Mucosa of rectum (tissue), 2 donors: ENCODE measurements around the gene PSMD14.
"Not testable (repeated sequence)": the region's sequence is repeated elsewhere in the genome, so short reads cannot be mapped to it uniquely, and the experiment has no call there.

Experiments
- H3K27ac ChIP-seq, 2 donors: one replicate each; pipeline ENCODE4 v1.7.0; 2013; ENCODE audit warnings: inconsistent platforms in 2 of 2, low read depth in 2 of 2, low read length in 2 of 2
- H3K27me3 ChIP-seq, 2 donors: one replicate each; pipeline ENCODE4 v1.7.0; 2013; ENCODE audit warnings: low read length in 2 of 2; ENCODE audit not compliant: control insufficient read depth in 2 of 2, insufficient read depth in 2 of 2
- H3K36me3 ChIP-seq, 2 donors: one replicate each; pipeline ENCODE4 v1.7.0; 2013; ENCODE audit warnings: low read length in 2 of 2; ENCODE audit not compliant: control insufficient read depth in 2 of 2, insufficient read depth in 2 of 2
- H3K4me1 ChIP-seq, 2 donors: one replicate each; pipeline ENCODE4 v1.7.0; 2013; ENCODE audit warnings: low read length in 2 of 2, mild to moderate bottlenecking in 1 of 2; ENCODE audit not compliant: control insufficient read depth in 2 of 2, insufficient read depth in 2 of 2
- H3K4me3 ChIP-seq, 2 donors: one replicate each; pipeline ENCODE4 v1.7.0; 2013; ENCODE audit warnings: low read length in 2 of 2
- H3K9ac ChIP-seq, 2 donors: one replicate each; pipeline ENCODE4 v1.7.0; 2013; ENCODE audit warnings: low read length in 2 of 2, low read depth in 1 of 2, mild to moderate bottlenecking in 1 of 2
- H3K9me3 ChIP-seq, 2 donors: one replicate each; pipeline ENCODE4 v1.7.0; 2013; ENCODE audit warnings: low read length in 2 of 2; ENCODE audit not compliant: control insufficient read depth in 2 of 2
- donor health status: healthy.
- donor health status: Normal muscosa, but diverticular disease.

PSMD14 gene

DNA sequence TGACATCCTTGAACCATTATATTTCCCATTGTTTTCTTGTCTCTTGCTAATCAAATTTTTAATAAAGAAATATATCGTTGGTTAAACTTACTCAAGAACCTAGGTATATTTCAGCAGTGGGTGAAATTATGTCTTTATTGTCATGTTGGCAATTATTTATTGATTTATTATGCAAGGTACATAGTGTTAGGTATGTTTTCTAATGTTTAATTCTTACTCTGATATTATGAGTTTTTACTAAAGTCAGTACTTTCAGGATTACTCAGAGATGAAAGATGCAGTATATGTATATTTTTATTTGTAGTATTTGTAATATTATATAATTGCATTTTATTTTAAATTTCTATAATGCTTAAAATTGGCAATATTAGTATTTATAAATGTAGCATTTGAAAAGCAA, 46.9 kb downstream of the PSMD14 start:
- Histone ChIP-seq H3K4me3 (no peak overlapping the region), H3K9ac (no peak overlapping the region), H3K9me3 (no peaks in the 10 kb centered on the region), H3K27ac (no peak overlapping the region), H3K4me1 (peaks cover 0 to 4% of the 10 kb centered on the region in 2 donors), H3K27me3 (no peaks in the 10 kb centered on the region), H3K36me3 (no peaks in the 10 kb centered on the region)

DNA sequence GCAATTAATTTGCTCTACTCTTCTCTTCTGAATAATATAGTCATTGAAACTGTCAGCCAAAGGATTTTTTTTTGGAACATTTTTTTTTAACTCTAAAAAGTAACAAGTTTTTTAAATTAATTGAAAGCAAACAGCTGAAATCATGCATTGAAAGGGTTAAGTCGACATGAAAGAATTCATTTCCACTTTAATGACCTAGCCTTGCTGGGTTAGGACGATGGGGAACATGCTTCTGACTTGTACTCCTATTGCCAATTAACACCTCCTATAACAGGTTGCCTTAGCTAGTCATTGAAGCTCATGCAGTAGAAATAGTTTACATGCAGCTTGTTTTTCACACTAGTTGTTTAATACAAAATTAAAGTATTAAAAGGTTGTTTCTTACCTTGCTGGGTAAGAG, 47.8 kb downstream of the PSMD14 start:
- no peaks in the 10 kb centered on the region for H3K27me3 ChIP-seq
- H3K36me3 ChIP-seq: no peaks in the 10 kb centered on the region
- no peak overlapping the region for H3K4me3 ChIP-seq
- H3K9ac ChIP-seq: no peak overlapping the region
- H3K4me1 ChIP-seq: no peaks in the 10 kb centered on the region
- H3K9me3 ChIP-seq: no peaks in the 10 kb centered on the region
- no peak overlapping the region for H3K27ac ChIP-seq

DNA sequence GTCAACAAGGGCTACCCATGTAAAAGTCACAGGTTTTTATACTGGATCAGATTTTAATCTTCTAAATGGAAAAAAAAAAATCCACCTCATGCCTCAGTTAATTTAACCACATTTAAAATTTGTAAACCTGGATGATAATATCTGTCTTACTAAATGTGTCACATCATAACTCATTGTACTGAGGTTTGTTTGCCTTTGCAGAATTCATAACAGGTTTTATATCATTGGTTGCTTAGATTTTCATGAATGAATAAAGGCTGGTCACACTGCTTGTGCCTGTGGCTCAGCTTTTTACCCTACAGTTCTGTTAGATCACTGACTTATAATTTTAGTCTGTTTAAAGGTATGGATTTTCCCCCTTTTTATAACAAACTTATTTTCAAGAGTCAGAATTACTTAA, 48.9 kb downstream of the PSMD14 start:
- no peak overlapping the region for H3K9ac ChIP-seq
- H3K27ac ChIP-seq: no peak overlapping the region
- H3K9me3 ChIP-seq: no peaks in the 10 kb centered on the region
- H3K4me3 ChIP-seq: no peak overlapping the region
- H3K27me3 ChIP-seq: no peaks in the 10 kb centered on the region
- H3K4me1 ChIP-seq: no peaks in the 10 kb centered on the region
- H3K36me3 ChIP-seq: no peaks in the 10 kb centered on the region

DNA sequence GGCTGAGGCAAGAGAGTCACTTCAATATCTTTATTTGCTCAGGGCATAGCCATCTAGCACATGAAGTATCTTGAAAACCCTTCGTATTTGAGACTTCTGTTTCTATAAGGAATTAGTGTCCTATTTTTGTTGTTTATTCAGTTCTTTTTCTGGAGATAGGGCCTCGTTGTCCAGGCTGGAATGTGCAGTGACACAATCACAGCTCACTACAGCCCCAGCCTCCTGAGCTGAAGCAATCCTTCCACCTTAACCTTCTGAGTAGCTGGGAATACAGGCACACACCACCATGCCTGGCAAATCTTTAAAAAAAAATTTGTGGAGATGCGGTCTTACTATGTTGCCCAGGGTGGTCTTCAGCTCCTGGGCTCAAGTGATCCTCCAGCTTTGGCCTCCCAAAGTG, 50.6 kb downstream of the PSMD14 start:
- H3K4me3 ChIP-seq: no peak overlapping the region
- peaks cover 0 to 4% of the 10 kb centered on the region in 2 donors for H3K9me3 ChIP-seq
- H3K4me1 ChIP-seq: no peaks in the 10 kb centered on the region
- H3K27me3 ChIP-seq: no peaks in the 10 kb centered on the region
- H3K9ac ChIP-seq: no peak overlapping the region
- no peak overlapping the region for H3K27ac ChIP-seq
- H3K36me3 ChIP-seq: no peaks in the 10 kb centered on the region

DNA sequence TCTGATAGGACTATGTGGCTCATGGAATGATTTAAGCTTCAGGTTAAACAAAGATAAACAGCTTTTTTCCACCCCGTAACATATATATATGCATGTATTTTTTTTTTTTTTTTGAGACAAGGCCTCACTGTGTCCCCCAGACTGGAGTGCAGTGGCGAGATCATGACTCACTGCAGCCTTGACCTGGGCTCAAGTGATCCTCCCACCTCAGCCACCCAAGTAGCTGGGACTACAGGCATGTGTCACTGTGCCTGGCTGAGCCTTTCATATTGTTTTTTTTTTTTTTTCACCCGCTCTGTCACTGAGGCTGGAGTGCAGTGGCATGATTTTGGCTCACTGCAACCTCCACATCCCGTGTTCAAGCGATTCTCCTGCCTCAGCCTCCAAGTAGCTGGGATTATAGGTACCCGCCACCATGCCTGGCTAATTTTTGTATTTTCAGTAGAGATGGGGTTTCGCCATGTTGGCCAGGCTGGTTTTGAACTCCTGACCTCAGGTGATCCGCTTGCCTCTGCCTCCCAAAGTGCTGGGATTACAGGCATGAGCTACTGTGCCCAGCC, 52.0 kb downstream of the PSMD14 start:
- not testable (repeated sequence) for H3K9ac ChIP-seq, H3K4me3 ChIP-seq, H3K36me3 ChIP-seq, H3K4me1 ChIP-seq, H3K27ac ChIP-seq, H3K27me3 ChIP-seq, H3K9me3 ChIP-seq

DNA sequence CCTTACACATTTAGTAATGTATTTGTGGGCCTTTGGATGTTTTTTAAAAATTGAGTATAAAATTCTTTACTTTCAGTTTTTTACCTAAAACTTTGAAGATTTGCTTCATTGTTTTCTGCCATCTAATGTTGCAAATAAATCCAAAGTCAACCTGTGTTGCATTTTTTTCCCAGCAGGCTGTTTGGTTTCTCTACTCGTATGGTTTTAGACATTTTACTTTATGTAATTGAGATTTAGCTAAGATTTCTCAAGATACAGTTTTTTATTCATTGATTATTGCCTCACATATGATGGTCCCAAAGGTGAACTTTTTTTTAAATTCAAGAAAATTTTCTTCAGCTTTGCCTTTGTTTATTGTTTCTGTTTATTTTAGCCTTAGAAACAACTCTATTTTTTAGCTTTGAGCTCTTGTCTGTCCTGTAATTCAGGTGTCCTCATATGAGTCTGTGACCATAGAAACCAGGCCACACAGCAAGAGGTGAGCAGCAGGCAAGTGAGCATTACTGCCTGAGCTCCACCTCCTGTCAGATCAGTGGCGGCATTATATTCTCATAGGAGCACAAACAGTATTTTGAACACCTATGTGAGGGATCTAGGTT, 54.4 kb downstream of the PSMD14 start:
- Histone ChIP-seq H3K9me3 (peaks cover 0 to 4% of the 10 kb centered on the region in 2 donors), H3K27ac (no peak overlapping the region), H3K4me3 (no peak overlapping the region), H3K9ac (no peak overlapping the region), H3K27me3 (no peaks in the 10 kb centered on the region), H3K4me1 (no peaks in the 10 kb centered on the region), H3K36me3 (peaks cover 0 to under 1% of the 10 kb centered on the region in 2 donors)

DNA sequence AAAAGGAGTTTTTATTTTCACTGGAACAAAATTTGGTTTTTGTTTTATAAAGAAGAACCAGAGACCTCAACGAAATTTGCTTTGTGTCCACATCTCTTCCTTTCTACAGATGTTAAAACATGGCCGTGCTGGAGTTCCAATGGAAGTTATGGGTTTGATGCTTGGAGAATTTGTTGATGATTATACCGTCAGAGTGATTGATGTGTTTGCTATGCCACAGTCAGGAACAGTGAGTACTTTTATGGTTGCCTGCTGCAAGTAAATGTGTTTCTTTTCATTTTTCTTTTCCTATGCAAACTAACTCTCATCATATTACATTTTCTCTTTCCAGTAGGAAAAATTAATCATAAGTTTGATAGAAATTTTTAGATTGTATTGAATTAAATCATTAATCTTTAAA, 59.5 kb downstream of the PSMD14 start:
- H3K27ac ChIP-seq: no peak overlapping the region
- H3K9me3 ChIP-seq: no peaks in the 10 kb centered on the region
- H3K36me3 ChIP-seq: peaks cover 6 to 15% of the 10 kb centered on the region in 2 donors
- no peaks in the 10 kb centered on the region for H3K27me3 ChIP-seq
- no peaks in the 10 kb centered on the region for H3K4me1 ChIP-seq
- H3K4me3 ChIP-seq: no peak overlapping the region
- H3K9ac ChIP-seq: no peak overlapping the region

DNA sequence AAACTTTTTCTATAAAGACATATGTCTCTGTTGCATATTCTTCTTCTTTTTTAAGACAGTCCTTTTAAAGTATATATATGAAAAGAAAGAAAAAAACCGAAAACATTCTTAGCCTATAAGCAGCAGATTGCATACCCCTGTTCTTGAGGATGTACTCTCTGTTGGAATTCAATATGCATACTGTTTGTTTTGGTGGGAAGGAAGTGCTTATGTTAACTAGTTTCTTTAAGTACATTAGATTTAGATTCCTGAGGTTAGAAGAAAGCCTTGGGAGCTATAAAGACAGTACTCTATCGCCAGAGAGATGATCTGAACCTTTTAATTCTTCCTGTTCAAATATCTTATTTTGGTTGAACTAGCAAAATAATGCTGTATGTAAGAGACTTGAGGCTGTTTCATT, 61.1 kb downstream of the PSMD14 start:
- H3K27me3 ChIP-seq: no peaks in the 10 kb centered on the region
- H3K4me3 ChIP-seq: no peak overlapping the region
- no peak overlapping the region for H3K27ac ChIP-seq
- H3K9ac ChIP-seq: no peak overlapping the region
- H3K9me3 ChIP-seq: no peaks in the 10 kb centered on the region
- H3K4me1 ChIP-seq: no peaks in the 10 kb centered on the region
- peaks cover 6 to 15% of the 10 kb centered on the region in 2 donors for H3K36me3 ChIP-seq

DNA sequence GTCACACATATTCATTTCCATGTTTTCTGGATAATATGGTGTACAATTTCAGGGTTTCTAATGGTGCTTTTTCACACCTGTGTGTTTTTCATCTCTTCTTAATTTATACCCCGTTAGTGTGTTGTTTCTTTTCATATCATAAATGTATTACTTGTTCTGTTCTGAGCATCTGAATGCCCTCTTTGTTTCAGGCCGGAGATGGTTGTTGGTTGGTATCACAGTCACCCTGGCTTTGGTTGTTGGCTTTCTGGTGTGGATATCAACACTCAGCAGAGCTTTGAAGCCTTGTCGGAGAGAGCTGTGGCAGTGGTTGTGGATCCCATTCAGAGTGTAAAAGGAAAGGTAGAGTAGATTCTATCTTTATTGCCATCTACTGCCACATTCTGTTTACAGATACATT, 62.8 kb downstream of the PSMD14 start:
- H3K9ac ChIP-seq: no peak overlapping the region
- H3K4me3 ChIP-seq: no peak overlapping the region
- no peaks in the 10 kb centered on the region for H3K9me3 ChIP-seq
- H3K27ac ChIP-seq: no peak overlapping the region
- no peaks in the 10 kb centered on the region for H3K4me1 ChIP-seq
- peaks cover 6 to 15% of the 10 kb centered on the region in 2 donors for H3K36me3 ChIP-seq
- no peaks in the 10 kb centered on the region for H3K27me3 ChIP-seq

DNA sequence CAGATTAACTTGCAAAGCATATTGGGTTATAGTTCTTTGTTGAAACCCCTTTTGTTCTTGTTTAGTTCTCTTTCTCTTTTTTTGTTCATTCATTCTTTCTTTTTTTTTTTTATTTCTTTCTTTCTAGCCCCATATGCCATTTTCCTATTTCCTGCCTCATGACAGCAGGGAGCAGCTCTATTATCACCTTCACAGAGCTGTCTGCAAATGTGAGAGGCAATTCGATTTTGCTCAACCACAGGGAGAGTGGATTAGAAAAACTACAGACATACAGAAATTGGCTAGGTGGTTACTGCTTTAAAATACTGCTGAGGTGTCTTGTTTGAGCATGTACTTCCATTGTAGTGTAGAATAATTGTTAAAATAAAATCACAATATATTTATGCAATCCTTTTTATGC, 63.6 kb downstream of the PSMD14 start:
- Histone ChIP-seq H3K4me3 (no peak overlapping the region), H3K9me3 (no peaks in the 10 kb centered on the region), H3K27ac (no peak overlapping the region), H3K36me3 (peaks cover 6 to 15% of the 10 kb centered on the region in 2 donors), H3K27me3 (no peaks in the 10 kb centered on the region), H3K4me1 (no peaks in the 10 kb centered on the region), H3K9ac (no peak overlapping the region)
